Gastrocnemius medialis (tissue), 4 donors: ENCODE measurements around the gene BBS9. TPM values are rescaled to one million over a fixed set of nuclear protein-coding genes. Genes with fewer than 3 reads are reported as not detected.

Experiments
- ATAC-seq, 2 donors: fragments of 150-250 bp; one replicate each; pipeline ENCODE4 v1.9.1; 2016
- DNase-seq, 2 donors: peaks; one replicate each; pipeline ENCODE4 v3.0.0-alpha.2; 2019
- H3K27ac ChIP-seq, 4 donors: fragments of 200-600 bp; sonication (generic); 1 replicate in 1 of 4; 2 replicates in 3 of 4; pipeline ENCODE4 v1.5.1; 2016 to 2018; ENCODE audit warnings: mild to moderate bottlenecking in 2 of 4, moderate library complexity in 1 of 4
- H3K27me3 ChIP-seq, 3 donors: fragments of 200-600 bp; sonication (generic) in 2 of 3; 1 replicate in 1 of 3; 2 replicates in 2 of 3; pipeline versions ENCODE4 v1.5.1 to v1.6.0; 2016 to 2019; ENCODE audit warnings: mild to moderate bottlenecking in 1 of 3, moderate library complexity in 1 of 3
- H3K36me3 ChIP-seq, 2 donors: fragments of 200-600 bp; sonication (generic) in 1 of 2; one replicate each; pipeline ENCODE4 v1.5.1; 2017 to 2018
- H3K4me1 ChIP-seq, 2 donors: fragments of 200-600 bp; sonication (generic) in 1 of 2; one replicate each; pipeline ENCODE4 v1.5.1; 2016 to 2017; ENCODE audit warnings: mild to moderate bottlenecking in 2 of 2
- H3K4me3 ChIP-seq, 4 donors: fragments of 200-600 bp; sonication (generic) in 3 of 4; 1 replicate in 1 of 4; 2 replicates in 3 of 4; pipeline ENCODE4 v1.5.1; 2016 to 2019; ENCODE audit warnings: mild to moderate bottlenecking in 2 of 4
- H3K9me3 ChIP-seq, 3 donors: fragments of 200-600 bp; sonication (generic) in 2 of 3; 1 replicate in 1 of 3; 2 replicates in 2 of 3; pipeline ENCODE4 v1.5.1; 2016 to 2019
- CTCF ChIP-seq, 5 experiments: fragments of 450-650 bp in 3 of 5; fragments of 200-600 bp in 2 of 5; sonication (generic) in 2 of 5; IDR thresholded peaks in 4 of 5; conservative IDR thresholded peaks in 1 of 5; 1 replicate in 4 of 5; 2 replicates in 1 of 5; pipeline ENCODE4 v1.5.1; 2016 to 2019; ENCODE audit warnings: antibody characterized with exemption in 5 of 5, mild to moderate bottlenecking in 3 of 5, moderate library complexity in 3 of 5
- POLR2A ChIP-seq, 2 donors: fragments of 450-650 bp; IDR thresholded peaks; one replicate each; pipeline ENCODE4 v1.6.1; 2017; ENCODE audit warnings: antibody characterized with exemption in 2 of 2, mild to moderate bottlenecking in 2 of 2, moderate library complexity in 2 of 2
- in situ Hi-C, 4 donors: fragments of 200-750 bp; cut with MboI; loops; one replicate each; pipeline versions ENCODE4 v1.15.0 to v1.8.0; 2017; ENCODE audit warnings: low sequenced_read_pairs in 4 of 4
- intact Hi-C: fragments of 100-400 bp; cut with DNase I; formaldehyde crosslinking; loops from one replicate; pipeline ENCODE4 v1.15.1; 2023; ENCODE audit warnings: low total_unique reads
- total RNA-seq, 4 donors: library from RNA; depleted of rRNA; stranded (reverse); fragments of >200 nt; gene quantifications; one replicate each; pipeline versions ENCODE4 v1.1.0 to v1.2.3, GENCODE V29; 2016

Gene BBS9
- total RNA-seq, 4 donors from 2014 or later: 3.5 to 6.5 (median 5.4) TPM

- ATAC-seq (no peak), DNase-seq (no peak)
- intact Hi-C loops (no loop called here), in situ Hi-C loops (no loop called here)
- H3K27me3 ChIP-seq: no peaks in the 10 kb centered on the region
- no peaks in the 10 kb centered on the region for H3K9me3 ChIP-seq
- no peak overlapping the region for H3K27ac ChIP-seq
- H3K4me1 ChIP-seq: peaks cover 26 to 27% of the 10 kb centered on the region in 2 donors
- no peak overlapping the region for H3K4me3 ChIP-seq
- TF ChIP-seq CTCF (IDR thresholded peaks at IDR 0.05 in 4 of 5, conservative IDR thresholded peaks at IDR 0.05 in 1 of 5) (no peak), POLR2A (IDR thresholded peaks at IDR 0.05) (no peak)
- H3K36me3 ChIP-seq: no peaks in the 10 kb centered on the region
Measured at GRCh38 chr7:33559324-33559710, 430.0 kb downstream of the BBS9 start.

- DNase-seq: no peak
Measured at GRCh38 chr7:33562996-33563395, 433.6 kb downstream of the BBS9 start.

GRCh38 chr7:33563651-33564050, 434.3 kb downstream of the BBS9 start:
- in situ Hi-C loops (no loop called here), intact Hi-C loops (no loop called here)
- TF ChIP-seq CTCF (IDR thresholded peaks at IDR 0.05 in 4 of 5, conservative IDR thresholded peaks at IDR 0.05 in 1 of 5) (no peak), POLR2A (IDR thresholded peaks at IDR 0.05) (no peak)
- Histone ChIP-seq H3K4me1 (no peaks in the 10 kb centered on the region), H3K27ac (no peak overlapping the region), H3K36me3 (no peaks in the 10 kb centered on the region), H3K9me3 (no peaks in the 10 kb centered on the region), H3K4me3 (no peak overlapping the region), H3K27me3 (no peaks in the 10 kb centered on the region)
- DNase-seq: no peak
- ATAC-seq: no peak

More at GRCh38 chr7:33562996-33563395, 433.6 kb downstream of the BBS9 start:
- intact Hi-C loops: no loop called here
- Histone ChIP-seq H3K27ac (no peak overlapping the region), H3K36me3 (no peaks in the 10 kb centered on the region), H3K9me3 (no peaks in the 10 kb centered on the region), H3K4me1 (no peaks in the 10 kb centered on the region), H3K27me3 (no peaks in the 10 kb centered on the region), H3K4me3 (no peak overlapping the region)
- in situ Hi-C loops: no loop called here
- no peak for TF ChIP-seq CTCF (IDR thresholded peaks at IDR 0.05 in 4 of 5, conservative IDR thresholded peaks at IDR 0.05 in 1 of 5)
- TF ChIP-seq POLR2A (IDR thresholded peaks at IDR 0.05): no peak
- ATAC-seq: no peak

- peaks cover 0 to 9% of the 10 kb centered on the region in 2 donors for H3K4me1 ChIP-seq
- TF ChIP-seq POLR2A (IDR thresholded peaks at IDR 0.05): no peak
- in situ Hi-C loops (no loop called here), intact Hi-C loops (no loop called here)
- no peaks in the 10 kb centered on the region for H3K36me3 ChIP-seq
- no peaks in the 10 kb centered on the region for H3K9me3 ChIP-seq
- DNase-seq (no peak), ATAC-seq (no peak)
- no peaks in the 10 kb centered on the region for H3K27me3 ChIP-seq
- no peak overlapping the region for H3K27ac ChIP-seq
- H3K4me3 ChIP-seq: no peak overlapping the region
Measured at GRCh38 chr7:33578166-33578565, 448.8 kb downstream of the BBS9 start.

GRCh38 chr7:33578881-33579672, 449.7 kb downstream of the BBS9 start:
- no peaks in the 10 kb centered on the region for H3K36me3 ChIP-seq
- H3K27me3 ChIP-seq: no peaks in the 10 kb centered on the region
- H3K4me1 ChIP-seq: peaks cover 0 to 9% of the 10 kb centered on the region in 2 donors
- no peaks in the 10 kb centered on the region for H3K9me3 ChIP-seq
- no peak overlapping the region for H3K27ac ChIP-seq
- no peak overlapping the region for H3K4me3 ChIP-seq
- in situ Hi-C loops (no loop called here), intact Hi-C loops (no loop called here)
- ATAC-seq: no peak
- no peak for DNase-seq
- no peak for TF ChIP-seq POLR2A (IDR thresholded peaks at IDR 0.05)
- no peak for TF ChIP-seq CTCF (IDR thresholded peaks at IDR 0.05 in 4 of 5, conservative IDR thresholded peaks at IDR 0.05 in 1 of 5)
